GM19395 (cell line): Measurements from ENCODE around the gene DLG1.
"Not testable (repeated sequence)": the region's sequence is repeated elsewhere in the genome, so short reads cannot be mapped to it uniquely, and the experiment has no call there.

Source experiments
- ATAC-seq: cut with Tn5 transposase; IDR thresholded peaks from one replicate; pipeline ENCODE4 v1.9.1; 2021; ENCODE audit warnings: mild to moderate bottlenecking, moderate library complexity; ENCODE audit not compliant: unreplicated experiment

Gene DLG1

DNA sequence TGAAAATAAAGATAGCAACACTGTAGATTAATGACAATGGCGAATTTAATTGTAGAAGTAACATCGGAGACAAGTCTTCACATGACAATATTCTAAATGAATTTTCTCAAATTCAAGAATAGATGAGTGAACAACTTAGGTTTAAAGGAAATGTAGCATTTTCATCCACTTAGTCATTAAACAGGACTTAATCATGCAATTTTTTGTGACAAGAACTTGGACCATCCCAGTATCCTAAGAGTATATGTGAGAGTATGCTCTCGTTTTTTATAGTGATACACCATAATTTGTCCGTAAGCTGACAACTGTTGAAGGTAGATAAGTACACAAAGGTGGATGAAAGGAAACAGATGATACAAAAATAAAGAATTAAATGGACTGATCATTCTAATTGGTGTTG, 81.5 kb downstream of the DLG1 start:
- no peak for ATAC-seq

DNA sequence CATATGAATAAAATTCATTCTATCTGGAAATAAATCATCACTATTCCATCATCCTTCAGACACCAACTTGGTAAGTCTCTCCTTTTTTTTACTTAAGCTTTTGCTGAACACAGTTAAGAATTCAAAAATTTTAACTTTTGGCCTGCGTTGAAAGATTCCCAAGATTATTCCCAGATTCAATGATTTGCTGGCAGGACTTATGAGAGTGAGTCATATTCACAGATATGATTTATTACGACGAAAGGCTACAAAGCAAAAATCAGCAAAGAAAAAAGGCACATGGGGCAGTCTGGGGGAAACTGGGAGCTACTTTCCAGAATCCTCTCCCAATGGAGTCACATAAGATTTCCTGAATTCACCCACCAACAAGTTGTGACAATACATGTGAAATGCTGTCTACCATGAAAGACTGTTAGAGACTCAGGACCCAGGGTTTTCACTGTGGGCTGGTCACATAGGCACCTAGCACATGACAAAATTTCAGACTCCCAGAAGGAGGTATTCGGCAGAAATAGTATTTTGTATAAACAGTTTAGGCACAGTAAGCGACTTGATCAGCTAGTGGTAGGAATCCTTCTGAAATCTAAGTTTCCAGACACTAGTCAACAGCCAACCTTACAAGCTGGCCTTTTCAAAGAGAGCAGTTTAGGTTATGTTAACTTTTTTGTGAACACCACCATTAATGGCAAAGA, 82.1 kb downstream of the DLG1 start:
- no peak for ATAC-seq

DNA sequence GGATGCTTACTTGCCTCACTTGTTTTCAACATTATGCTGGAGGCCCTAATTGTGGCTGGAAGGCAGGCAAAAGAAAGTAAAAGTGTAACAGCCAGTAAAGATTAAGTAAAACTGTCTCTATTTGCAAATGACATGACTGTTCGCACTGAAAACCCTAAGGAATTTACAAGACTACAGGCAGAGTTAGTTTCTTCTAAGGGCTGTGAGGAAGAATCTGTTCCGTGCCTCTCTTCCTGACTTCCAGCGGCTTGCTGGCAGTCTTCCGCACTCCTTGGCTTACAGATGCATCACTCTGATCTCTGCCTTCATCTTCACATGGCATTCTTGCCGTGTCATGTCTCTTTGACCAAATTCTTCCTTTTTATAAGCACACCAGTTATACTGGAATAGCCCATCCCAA, 86.1 kb downstream of the DLG1 start:
- no peak for ATAC-seq

DNA sequence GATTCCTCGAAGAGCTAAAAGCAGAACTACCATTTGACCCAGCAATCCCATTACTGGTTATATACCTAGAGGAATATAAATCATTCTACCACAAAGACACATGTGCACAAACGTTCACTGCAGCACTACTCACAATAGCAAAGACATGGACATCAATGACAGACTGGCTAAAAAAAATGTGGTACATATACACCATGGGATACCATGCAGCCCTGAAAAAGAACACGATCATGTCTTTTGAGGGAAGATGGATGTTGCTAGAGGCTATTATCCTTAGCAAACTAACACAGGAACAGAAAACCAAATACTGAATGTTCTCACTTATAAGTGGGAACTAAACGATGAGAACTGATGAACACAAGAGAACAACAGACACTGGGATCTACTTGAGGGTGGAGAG, 86.7 kb downstream of the DLG1 start:
- ATAC-seq = not testable (repeated sequence)

DNA sequence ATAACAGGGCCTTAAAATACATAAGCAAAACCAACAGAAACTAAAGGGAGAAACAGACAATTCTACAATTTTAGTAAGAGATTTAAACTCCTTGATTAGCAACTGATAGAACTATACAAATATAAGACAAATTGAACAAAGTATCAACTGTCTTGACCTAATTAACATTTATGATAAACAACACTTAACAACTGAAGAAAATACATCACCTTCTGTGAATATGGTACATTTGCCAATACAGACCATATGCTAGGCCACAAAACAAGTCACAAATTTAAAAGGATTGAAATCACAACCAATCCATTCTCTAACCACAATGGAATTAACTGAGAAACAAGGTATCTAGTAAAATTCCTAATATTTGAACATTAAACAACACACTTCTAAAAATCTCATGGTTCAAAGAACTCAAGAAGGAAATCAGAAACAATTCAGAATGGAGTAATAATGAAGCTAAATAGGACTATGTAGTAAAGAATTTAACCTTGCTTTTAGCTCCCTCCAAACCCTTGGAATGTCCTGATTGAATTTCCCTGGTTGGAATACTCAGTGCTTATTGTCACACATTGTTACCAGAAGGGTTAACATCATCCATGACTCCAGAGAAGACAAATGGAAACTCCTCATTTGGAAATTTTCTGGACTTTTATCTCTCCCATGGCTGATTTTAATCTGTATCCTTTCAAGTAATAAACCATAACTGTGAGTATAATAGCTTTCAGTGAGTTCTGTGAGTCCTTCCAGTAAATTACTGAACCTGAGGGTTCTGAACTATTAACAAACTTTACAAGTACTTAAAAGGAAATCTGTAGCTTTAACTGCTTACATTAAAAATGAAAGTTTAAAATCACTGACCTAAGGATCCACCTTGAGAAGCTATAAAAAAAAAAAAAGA, 88.8 kb downstream of the DLG1 start:
- ATAC-seq = no peak

DNA sequence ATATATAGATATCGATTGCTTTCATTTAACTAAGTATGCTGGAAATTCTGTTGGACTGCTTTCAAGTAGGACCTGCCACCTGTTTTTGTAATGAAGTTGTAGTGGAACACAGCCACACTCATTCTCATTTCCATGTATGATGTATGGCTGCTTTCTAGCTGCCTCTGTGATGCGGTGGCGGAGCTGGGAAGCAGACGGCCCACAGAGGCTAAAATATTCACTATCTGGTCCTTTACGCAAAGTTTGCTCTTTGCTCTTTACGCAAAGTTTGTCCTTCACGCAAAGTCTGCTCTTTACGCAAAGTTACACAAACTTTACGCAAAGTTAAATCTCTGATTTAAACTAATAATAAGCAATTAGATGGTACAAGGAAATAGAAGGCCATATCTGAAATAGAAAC, 91.5 kb downstream of the DLG1 start:
- no peak for ATAC-seq

DNA sequence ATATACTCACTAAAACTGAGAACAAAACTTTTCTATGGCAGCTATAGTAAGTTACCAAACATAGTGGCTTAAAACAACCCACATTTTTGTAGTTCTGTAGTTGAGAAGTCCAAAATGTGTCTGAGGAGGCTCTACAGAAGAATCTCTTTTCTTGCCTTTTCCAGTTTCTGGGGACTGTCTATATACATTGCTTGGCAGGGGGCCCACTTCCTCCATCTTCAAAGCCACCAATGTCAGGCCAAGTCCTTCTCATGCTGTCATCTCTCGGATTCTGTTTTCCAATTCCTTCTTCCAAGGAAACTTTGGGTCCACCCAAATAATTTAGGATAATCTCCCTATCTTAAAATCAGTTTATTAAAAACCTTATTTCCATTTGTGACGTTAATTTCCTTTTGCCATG, 92.7 kb downstream of the DLG1 start:
- no peak for ATAC-seq

DNA sequence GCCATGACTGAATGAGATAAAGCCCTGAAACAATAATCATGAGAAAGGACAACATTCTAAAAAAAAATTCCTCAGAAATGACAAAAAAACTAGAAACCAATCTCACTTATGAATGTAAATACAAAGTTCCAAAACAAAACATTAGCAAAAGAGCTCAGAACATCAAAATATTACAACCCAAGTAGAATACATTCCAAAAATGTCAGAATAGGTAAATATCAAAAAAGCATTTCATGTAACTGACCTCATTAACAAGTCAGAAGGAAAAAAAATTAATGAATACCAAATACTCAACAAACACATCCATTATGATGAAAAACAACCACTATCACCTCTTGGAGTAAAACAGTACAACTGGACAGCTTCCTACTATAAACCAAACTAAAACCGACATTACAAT, 93.1 kb downstream of the DLG1 start:
- no peak for ATAC-seq

DNA sequence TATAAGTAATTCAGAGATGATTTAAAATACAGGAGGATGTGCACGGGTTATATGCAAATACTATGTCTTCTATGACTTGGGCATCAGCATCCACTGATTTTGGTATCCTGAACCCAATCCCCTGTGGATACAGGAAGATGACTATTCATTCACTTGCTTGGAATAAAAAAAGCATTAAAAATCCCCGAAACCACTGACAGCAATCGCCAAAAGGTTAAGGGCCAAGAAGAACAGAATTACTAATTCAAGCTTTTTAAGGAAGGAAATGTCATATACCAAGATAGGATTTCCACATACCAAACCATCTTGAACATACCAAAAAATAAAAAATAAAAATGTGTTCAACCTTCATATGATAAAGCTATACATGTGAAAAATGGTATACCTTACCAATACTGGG, 93.7 kb downstream of the DLG1 start:
- no peak for ATAC-seq

DNA sequence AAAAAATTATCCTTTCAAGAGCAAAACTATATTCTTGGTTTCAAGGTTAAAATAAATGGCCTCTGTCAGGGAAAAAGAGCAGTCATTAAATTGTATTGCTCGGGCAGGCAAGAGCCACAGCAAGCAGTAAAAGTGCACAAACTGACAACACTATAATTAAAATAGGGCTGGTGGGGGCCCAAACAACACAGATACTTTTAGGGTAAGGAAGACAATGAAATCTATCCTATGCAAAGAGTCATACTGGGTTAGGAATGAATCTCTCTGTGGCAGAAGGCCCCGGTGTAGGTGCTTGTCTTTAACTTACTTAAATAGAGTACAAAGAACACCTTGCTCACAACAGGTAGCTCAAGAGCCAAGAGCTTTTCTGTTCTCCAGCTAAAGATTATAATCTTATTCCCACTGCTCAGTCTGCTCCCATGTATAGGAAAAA, 94.7 kb downstream of the DLG1 start:
- no peak for ATAC-seq

DNA sequence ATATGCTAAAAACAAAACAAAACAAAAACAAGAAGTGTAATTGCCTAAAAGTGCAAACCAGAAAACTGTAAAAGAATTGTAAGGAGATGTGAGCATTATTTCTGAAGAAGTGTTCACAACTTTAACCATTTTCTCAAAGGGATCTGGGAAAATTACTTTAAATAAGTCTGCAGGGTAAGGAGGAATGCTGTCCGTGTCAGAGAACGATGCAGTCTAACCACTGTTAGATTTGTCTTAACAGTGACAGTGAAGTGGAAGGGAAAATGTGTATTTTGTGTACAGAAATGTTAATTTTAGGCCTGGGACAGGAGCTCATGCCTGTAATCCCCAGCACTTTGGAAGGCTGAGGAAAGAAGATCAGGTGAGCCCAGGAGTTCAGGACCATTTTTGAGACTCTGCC, 95.7 kb downstream of the DLG1 start:
- no peak for ATAC-seq

DNA sequence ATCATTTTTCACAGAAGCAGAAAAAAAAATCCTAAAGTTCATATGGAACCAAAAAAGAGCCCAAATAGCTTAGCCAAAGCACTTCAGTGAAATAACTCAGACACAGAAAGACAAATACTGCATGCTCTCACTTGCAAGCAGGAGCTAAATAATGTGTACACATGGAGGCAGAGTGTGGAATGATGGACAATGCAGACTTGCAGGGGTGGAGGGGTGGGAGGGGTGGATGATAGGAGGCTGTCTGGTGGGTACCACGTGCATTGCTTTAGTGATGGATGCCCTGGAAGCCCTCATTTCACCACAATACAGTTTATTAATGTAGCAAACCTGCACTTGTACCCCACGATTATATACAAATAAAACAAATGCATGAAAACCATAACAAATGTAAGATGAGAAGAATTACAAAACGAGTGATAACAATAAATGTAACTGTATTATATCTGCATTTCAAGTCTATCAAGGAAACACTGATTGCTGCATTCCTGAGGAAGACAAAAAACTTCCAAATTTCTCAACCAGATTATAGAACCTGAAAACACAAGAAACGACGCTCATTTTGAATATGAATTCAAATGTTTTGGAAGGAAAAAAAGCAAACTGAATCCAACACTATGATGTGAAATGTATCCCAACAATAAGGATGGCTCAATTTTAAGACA, 96.5 kb downstream of the DLG1 start:
- no peak for ATAC-seq

DNA sequence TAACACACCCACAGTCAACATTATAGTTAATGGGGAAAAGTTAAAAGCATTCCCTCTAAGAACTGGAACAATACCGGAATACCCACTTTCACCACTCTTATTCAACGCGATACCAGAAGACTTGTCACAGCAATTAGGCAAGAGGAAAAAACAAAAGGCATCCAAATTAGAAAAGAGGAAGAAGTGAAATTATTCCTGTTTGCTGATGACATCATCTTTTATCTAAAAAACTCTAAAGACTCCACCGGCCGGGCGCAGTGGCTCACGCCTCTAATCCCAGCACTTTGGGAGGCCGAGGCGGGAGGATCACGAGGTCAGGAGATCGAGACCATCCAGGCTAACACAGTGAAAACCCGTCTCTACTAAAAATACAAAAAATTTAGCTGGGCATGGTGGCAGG, 97.6 kb downstream of the DLG1 start:
- not testable (repeated sequence) for ATAC-seq

DNA sequence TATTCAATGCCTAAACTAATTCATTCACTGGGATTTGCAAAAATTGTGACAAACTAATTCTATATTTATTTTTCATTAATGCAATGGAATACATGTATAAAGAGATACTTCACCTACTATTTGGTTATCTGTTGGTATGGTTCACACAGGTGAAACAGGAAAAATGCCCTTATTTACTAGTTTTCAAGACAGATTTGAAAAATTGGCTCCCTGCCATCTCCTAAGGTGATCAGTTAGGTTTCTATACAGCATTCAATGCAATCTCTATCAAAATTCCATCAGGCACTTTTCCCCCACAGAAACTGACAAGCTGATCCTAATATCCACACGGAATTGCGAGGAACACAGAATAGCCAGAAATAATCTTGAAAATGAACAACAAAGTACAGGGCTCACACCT, 101.1 kb downstream of the DLG1 start:
- ATAC-seq = no peak

DNA sequence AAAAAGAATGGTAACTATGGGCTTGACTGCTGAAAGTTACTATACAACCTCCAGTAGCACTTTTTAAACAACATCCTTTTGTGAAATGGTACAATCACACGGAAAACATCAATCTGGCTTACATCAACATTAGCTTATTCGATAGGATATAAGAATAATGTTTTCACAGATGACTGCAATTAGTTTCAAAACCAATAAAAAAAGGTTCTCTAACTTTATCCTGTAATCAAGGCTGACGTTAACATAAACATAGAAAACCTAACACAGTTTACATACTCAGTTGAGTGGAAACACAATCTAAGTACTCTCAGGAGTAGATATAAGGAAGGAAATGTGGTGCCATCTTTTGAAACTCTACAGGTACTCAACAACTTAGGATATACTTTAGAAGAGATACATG, 102.2 kb downstream of the DLG1 start:
- ATAC-seq = no peak

DNA sequence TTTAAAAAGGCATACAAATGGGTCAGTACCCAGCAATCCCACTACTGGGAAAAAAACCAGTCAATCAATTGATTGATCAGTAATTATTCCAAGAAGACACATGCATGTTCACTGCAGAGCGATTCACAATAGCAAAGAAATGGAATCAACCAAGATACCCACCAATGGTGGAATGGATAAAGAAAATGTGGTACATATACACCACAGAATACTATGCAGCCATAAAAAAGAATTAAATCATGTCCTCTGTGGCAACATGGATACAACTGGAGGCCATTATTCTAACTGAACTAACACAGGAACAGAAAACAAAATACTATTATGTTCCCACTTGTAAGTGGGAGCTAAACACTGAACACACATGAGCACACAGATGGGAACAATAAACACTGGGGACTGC, 103.1 kb downstream of the DLG1 start:
- ATAC-seq = no peak

DNA sequence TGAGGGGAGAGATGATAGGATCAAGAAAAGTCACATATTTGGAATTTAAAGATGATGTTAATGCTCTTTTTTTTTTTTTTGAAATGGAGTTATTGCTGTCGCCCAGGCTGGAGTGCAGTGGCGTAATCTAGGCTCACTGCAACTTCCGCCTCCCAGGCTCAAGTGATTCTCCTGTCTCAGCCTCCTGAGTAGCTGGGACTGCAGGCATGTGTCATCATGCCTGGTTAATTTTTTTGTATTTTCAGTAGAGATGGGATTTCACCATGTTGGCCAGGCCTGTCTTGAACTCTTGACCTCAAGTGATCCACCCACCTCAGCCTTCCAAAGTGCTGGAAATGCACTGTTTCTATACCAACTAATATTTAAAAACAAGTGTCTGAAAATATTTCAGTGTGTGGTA, 104.7 kb downstream of the DLG1 start:
- ATAC-seq = not testable (repeated sequence)

DNA sequence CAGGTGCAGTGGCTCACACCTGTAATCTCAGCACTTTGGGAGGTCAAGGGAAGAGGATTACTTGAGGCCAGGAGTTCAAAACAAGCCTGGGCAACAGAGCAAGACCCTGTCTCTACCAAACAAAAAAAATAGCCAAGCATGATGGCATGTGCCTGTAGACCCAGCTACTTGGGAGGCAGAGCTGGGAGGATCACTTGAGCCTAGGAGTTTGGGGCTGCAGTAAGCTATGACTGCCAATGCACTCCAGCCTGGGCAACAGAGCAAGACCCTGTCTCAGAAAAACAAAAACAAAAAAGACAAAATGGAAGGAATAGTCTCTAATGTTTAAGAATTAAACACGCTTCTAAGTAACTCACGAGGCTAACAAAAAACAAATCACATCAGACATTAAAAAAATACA, 106.5 kb downstream of the DLG1 start:
- ATAC-seq = no peak

DNA sequence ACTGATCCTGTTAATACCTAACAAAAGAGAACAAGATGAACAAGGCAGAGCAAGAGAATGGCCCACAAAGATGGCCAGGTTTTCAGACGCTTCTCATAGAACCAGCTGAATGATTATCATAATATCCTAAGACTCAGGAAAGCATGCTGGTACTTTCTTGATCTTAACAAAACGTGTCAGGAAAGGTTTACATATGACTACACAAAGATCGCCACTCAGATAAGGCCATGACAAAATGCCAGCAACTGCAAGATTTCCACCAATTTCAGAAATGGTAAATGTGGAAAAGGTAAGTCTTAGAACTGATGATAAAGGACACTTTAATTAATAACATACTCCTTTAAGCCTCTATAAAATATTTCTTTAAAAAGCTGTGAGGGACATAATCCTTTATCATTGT, 108.8 kb downstream of the DLG1 start:
- ATAC-seq = no peak

DNA sequence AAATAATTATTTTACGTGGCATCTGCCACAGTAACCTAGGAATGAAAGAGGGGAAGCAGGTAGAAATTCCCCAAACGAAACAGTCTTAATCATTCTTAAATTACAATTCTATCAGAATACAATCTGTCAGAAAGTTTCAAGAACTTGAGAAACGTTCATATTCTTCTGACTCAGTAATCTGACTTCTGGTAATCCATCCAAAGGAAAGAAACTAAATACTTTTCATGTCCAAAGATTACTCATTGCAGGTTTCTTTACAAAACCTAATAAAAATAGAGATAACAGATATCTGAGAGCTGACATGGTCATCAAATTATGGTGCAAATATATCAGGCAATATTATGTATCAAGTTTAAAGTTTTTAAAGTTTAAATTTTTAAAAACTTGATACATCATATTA, 109.4 kb downstream of the DLG1 start:
- no peak for ATAC-seq

DNA sequence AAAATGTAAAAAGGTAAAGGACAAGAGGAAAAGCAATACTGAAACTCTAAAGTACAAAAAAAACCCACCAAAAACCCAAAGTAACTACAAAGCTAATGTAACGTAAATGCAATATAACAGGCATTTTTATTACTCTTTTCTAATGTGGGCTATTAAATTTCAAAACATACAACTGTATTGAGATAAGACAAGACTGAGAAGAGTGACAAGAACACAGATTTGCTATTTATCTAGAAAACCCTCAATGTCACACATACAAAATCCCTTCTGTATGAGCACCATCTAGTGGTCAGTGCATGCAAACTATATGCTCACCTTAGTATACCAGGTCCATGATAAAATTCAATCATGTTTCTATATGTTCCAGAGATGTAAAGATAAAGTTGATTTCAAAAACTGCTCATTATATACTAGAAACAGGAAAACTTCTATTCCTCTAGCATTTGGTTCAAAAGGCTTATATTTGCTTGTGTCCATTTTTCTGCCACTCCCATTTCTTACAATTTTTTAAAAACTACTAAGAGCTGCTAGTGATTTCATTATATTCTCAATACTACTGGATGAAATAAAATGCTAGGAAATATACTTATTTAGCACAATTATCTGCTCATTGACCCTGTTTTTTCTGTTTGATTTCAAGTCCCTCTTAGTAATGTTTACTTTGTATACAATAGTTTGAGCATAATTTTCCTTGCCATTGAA, 111.4 kb downstream of the DLG1 start:
- no peak for ATAC-seq
